Heart right ventricle (tissue), 16 donors: ENCODE data around the gene SEMA4F. TPM values are rescaled to one million over a fixed set of nuclear protein-coding genes. Genes with fewer than 3 reads are reported as not detected.

Source experiments
- ATAC-seq, 8 donors: fragments of 200-7000 bp; cut with Tn5 transposase; one replicate each; pipeline ENCODE4 v1.9.1; 2020; ENCODE audit warnings: mild to moderate bottlenecking in 8 of 8, moderate library complexity in 8 of 8, moderate number of reproducible peaks in 1 of 8
- DNase-seq, 2 donors: peaks; one replicate each; pipeline ENCODE4 v3.0.0-alpha.2; 2020
- H3K27ac ChIP-seq, 10 donors: fragments of 200-600 bp; sonication (generic) in 2 of 10; one replicate each; pipeline versions ENCODE4 v1.5.0 to v1.8.0; 2020 to 2022; ENCODE audit warnings: mild to moderate bottlenecking in 3 of 10
- H3K27me3 ChIP-seq, 7 donors: fragments of 200-600 bp; one replicate each; pipeline ENCODE4 v1.8.0; 2021 to 2022; ENCODE audit warnings: mild to moderate bottlenecking in 2 of 7
- H3K36me3 ChIP-seq, 9 donors: fragments of 200-600 bp; sonication (generic) in 1 of 9; one replicate each; pipeline versions ENCODE4 v1.5.0 to v1.8.0; 2020 to 2022; ENCODE audit warnings: mild to moderate bottlenecking in 2 of 9
- H3K4me1 ChIP-seq, 9 donors: fragments of 200-600 bp; sonication (generic) in 1 of 9; one replicate each; pipeline versions ENCODE4 v1.5.0 to v1.8.0; 2020 to 2022; ENCODE audit warnings: mild to moderate bottlenecking in 4 of 9
- H3K4me3 ChIP-seq, 10 donors: fragments of 200-600 bp; sonication (generic) in 2 of 10; one replicate each; pipeline versions ENCODE4 v1.5.0 to v1.8.0; 2020 to 2022; ENCODE audit warnings: mild to moderate bottlenecking in 7 of 10, moderate library complexity in 2 of 10
- H3K9me3 ChIP-seq, 11 donors: fragments of 200-600 bp in 10 of 11; sonication (generic) in 2 of 11; one replicate each; pipeline versions ENCODE4 v1.5.0 to v1.8.0; 2013 to 2022; ENCODE audit warnings: mild to moderate bottlenecking in 2 of 11, control low read depth in 1 of 11, moderate library complexity in 1 of 11
- WGBS, 2 donors: extraction: QIAGEN DNeasy Blood & Tissue Kit; methylation state at CpG; one replicate each; pipeline ENCODE4 v1.1.7; 2013; ENCODE audit warnings: inconsistent platforms in 1 of 2; 5-methylcytosine and 5-hydroxymethylcytosine counted together
- intact Hi-C, 10 donors: fragments of 100-400 bp; cut with DNase I; formaldehyde crosslinking; loops; one replicate each; pipeline versions ENCODE4 v1.11.1 to v1.14.2; 2022
- polyA plus RNA-seq, 2 donors: library from polyadenylated mRNA; stranded (reverse); fragments of 200-250 nt; gene quantifications; one replicate each; pipeline ENCODE4 v1.2.3, GENCODE V29; 2013
- total RNA-seq, 10 donors: library from RNA; stranded (reverse); fragmentation: NEBNext Ultra II Directional in 3 of 10; extraction: Animal tissue kit (Norgen Biotek cat#: 25700) in 3 of 10; gene quantifications; one replicate each; pipeline versions ENCODE4 v1.2.1 to v1.2.4, GENCODE V29; 2021 to 2023
- TF ChIP-seq, protein P1 (sequence below), 9 donors: fragments of 200-600 bp; sonication (generic) in 2 of 9; IDR thresholded peaks; one replicate each; pipeline versions ENCODE4 v1.5.0 to v1.8.0; 2021 to 2022; ENCODE audit warnings: antibody characterized with exemption in 9 of 9, mild to moderate bottlenecking in 5 of 9, moderate library complexity in 1 of 9
- donor health status: Arrhythmogenic right ventricular cardiomyopathy.
- donor health status: ischemic (EF 13 %, LVEDD 7.1; RV severe dilation, severe dysfunction).
- donor health status: healthy with polysubstance abuse.
- donor health status: DM: no; HTN: yes; CAD: no.
- donor health status: DM: no; HTN: no; CAD: no.
- donor health status: ischemic (EF 25% LVEDD 6.9; RV normal size, moderate dysfunction).
- donor health status: ischemic (EF 25% LVEDD 5.7; RV mildly dilated, moderate dysfunction).
- donor health status: healthy.
- donor health status: DM: yes; HTN: yes; CAD: no.
- donor health status: Ischemic cardiomyopathy.
- donor health status: ischemic (EF 35%, LVEDD 5.7; RV mildly dilated, moderate dysfunction).
- donor health status: nonischemic (EF 11% LVEDD 7.7; RV severe dilation, severe dysfunction).
- donor health status: DM: yes; HTN: yes; CAD: no.
- donor health status: PGD.
- donor health status: ischemic (EF 29% LVEDD 5.4; RV normal size, mild dysfunction).
- donor health status: nonischemic (EF 23%, LVEDD 6.1; RV moderate dilation, normal function).

SEMA4F gene
- total and polyA plus RNA-seq, 12 donors: 1.1 to 5.1 (median 2.5) TPM

DNA sequence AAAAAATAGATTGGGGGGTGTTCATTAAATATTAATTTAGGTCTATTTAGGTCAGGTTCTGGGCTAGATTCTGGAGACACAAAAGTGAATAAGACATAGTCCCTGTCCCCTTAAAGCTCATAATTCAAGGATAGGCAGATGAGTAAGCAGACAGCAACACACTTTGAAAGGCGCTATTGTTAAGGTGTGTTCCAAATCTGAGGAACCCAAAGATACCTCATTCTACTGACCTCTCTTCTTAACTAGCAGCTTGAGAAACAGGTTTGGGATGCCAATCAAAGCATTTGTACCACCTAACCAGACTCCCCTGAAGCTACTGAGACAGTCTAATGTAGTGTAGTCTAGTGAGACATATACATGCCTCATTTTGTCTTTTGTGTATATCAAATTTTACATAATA is 34.8 kb downstream of the SEMA4F start:
- no peaks in the 10 kb centered on the region for H3K36me3 ChIP-seq
- 91 to 98% methylated on average over 1 of the region's 1 CpG for WGBS, 2 donors
- peaks cover 0 to 3% (median 0%) of the 10 kb centered on the region in 9 donors for H3K4me1 ChIP-seq
- ATAC-seq: no peak
- DNase-seq: no peak
- TF ChIP-seq, protein P1, sequence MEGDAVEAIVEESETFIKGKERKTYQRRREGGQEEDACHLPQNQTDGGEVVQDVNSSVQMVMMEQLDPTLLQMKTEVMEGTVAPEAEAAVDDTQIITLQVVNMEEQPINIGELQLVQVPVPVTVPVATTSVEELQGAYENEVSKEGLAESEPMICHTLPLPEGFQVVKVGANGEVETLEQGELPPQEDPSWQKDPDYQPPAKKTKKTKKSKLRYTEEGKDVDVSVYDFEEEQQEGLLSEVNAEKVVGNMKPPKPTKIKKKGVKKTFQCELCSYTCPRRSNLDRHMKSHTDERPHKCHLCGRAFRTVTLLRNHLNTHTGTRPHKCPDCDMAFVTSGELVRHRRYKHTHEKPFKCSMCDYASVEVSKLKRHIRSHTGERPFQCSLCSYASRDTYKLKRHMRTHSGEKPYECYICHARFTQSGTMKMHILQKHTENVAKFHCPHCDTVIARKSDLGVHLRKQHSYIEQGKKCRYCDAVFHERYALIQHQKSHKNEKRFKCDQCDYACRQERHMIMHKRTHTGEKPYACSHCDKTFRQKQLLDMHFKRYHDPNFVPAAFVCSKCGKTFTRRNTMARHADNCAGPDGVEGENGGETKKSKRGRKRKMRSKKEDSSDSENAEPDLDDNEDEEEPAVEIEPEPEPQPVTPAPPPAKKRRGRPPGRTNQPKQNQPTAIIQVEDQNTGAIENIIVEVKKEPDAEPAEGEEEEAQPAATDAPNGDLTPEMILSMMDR (IDR thresholded peaks at IDR 0.05): no peak
- H3K4me3 ChIP-seq: no peak overlapping the region
- intact Hi-C loops: no loop called here
- H3K27ac ChIP-seq: no peak overlapping the region
- H3K9me3 ChIP-seq: no peaks in the 10 kb centered on the region
- H3K27me3 ChIP-seq: peaks cover 0 to 14% (median 0%) of the 10 kb centered on the region in 7 donors

DNA sequence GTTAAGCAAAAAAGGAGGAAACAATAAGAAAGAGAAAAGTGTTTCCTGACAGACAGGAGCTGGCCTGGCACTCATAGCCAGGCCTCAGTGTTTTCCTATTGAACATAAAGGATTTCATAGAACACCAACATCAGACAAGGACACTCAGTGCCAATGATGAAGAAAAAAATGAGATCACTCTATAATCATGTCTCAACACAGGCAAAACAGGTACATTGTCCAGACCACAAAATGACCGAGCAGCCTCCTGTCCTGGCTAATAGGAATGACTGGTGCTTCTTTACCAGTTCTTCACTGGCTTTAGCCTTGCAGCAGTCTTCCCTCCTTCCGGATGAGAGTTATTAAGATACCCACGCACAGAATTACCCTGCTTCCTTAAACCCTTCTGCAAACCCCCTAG is 35.6 kb downstream of the SEMA4F start:
- Histone ChIP-seq H3K27ac (no peak overlapping the region), H3K27me3 (peaks cover 0 to 14% (median 0%) of the 10 kb centered on the region in 7 donors), H3K36me3 (no peaks in the 10 kb centered on the region), H3K9me3 (no peaks in the 10 kb centered on the region), H3K4me3 (no peak overlapping the region), H3K4me1 (peaks cover 0 to 3% (median 0%) of the 10 kb centered on the region in 9 donors)
- 75 to 76% methylated on average over 3 of the region's 3 CpGs for WGBS, 2 donors
- intact Hi-C loops: loop anchor here in 9 of 10 donors (2.0 to 10.0 kb wide), 4 partner anchors 185 to 715 kb away; no protein-coding TSS in a partner anchor
- TF ChIP-seq, protein P1 (IDR thresholded peaks at IDR 0.05): no peak
- DNase-seq (no peak), ATAC-seq (no peak)

DNA sequence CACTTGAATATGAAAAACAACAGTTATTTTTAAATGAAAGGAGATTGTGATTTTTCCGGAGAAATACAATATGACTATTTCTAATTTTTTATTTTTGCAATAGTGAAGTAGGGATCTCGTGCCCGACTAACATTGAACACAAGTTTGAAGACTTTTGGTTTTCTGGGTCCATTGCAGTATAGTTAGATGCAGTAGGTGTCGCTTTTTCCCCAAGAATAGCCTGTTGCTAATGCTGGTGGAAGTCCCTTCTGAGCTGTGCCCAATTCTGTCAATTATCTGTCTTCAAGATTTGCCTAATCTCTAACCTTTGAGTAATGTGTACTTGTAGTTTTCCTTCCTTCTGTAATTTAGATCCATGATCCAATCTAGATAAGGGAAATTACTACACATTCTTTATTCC is 36.5 kb downstream of the SEMA4F start:
- TF ChIP-seq, protein P1 (IDR thresholded peaks at IDR 0.05): peak in 8 of 9 donors; percentile 18 to 78 (median 71)
- Histone ChIP-seq H3K27ac (no peak overlapping the region), H3K36me3 (no peaks in the 10 kb centered on the region), H3K4me1 (peaks cover 0 to 3% (median 0%) of the 10 kb centered on the region in 9 donors), H3K4me3 (no peak overlapping the region), H3K9me3 (no peaks in the 10 kb centered on the region), H3K27me3 (peaks cover 0 to 14% (median 0%) of the 10 kb centered on the region in 7 donors)
- ATAC-seq (peak in 6 of 8 donors; percentile 38 to 80 (median 54)), DNase-seq (peak in 1 of 2 donors; percentile 13)
- 7 to 10% methylated on average over 4 of the region's 4 CpGs for WGBS, 2 donors
- intact Hi-C loops: loop anchor here in 9 of 10 donors (2.0 to 10.0 kb wide), 4 partner anchors 184 to 714 kb away; no protein-coding TSS in a partner anchor

DNA sequence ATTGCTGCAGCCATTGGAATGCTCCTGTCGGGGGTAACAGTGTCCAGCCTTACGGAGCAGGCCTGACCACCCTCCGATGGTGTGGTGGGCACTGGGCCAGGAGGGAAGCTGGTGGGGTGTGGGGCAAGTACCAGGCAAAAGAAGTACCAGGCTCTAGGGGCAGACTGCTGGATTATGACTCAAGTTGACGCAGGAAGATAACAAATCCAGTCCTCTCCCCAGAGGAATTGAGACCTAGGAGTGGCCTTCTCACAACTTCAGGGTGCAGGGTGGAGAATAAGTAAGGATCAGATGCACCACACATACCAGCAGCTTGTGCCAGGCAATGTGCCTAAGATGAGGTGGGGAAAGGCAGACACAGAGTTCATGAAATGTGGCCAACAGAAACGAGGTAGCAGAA is 37.9 kb downstream of the SEMA4F start:
- Histone ChIP-seq H3K27me3 (peaks cover 0 to 14% (median 0%) of the 10 kb centered on the region in 7 donors), H3K4me1 (peaks cover 0 to 3% (median 0%) of the 10 kb centered on the region in 9 donors), H3K4me3 (no peak overlapping the region), H3K9me3 (no peaks in the 10 kb centered on the region), H3K36me3 (no peaks in the 10 kb centered on the region), H3K27ac (no peak overlapping the region)
- WGBS, 2 donors: 80% methylated on average over 5 of the region's 5 CpGs
- TF ChIP-seq, protein P1 (IDR thresholded peaks at IDR 0.05): no peak
- DNase-seq (no peak), ATAC-seq (peak in 1 of 8 donors; percentile 22)
- intact Hi-C loops: loop anchor here in 9 of 10 donors (2.0 to 10.0 kb wide), 4 partner anchors 183 to 713 kb away; no protein-coding TSS in a partner anchor
